ENCODE measurements around the gene MCUB. TPM values are rescaled to one million over a fixed set of nuclear protein-coding genes. Genes with fewer than 3 reads are reported as not detected.

MCUB gene
- total RNA-seq, 3 donors from 2014 or later (not counting 1 experiment from before 2014, with no cell fraction given), result 25.1 to 35.8 (median 31.1) TPM

GRCh38 chr4:109672169-109672930 is 112.3 kb downstream of the MCUB start:
- Histone ChIP-seq H3K27me3 (ENCODE audit: control insufficient read depth, insufficient read depth, low read length) (no peaks in the 10 kb centered on the region), H3K4me1 (ENCODE audit: control insufficient read depth, insufficient read depth, low read length) (no peaks in the 10 kb centered on the region), H3K36me3 (ENCODE audit: control insufficient read depth, insufficient read depth, low read length) (no peaks in the 10 kb centered on the region), H3K9me3 (ENCODE audit: control insufficient read depth, insufficient read depth, low read length) (peaks cover 2% of the 10 kb centered on the region), H3K27ac (ENCODE audit: low read length) (no peak overlapping the region), H3K4me3 (ENCODE audit: low read length) (no peak overlapping the region)
- intact Hi-C loops (cut with micrococcal nuclease), result no loop called here
- Mint-ChIP-seq H3K4me1 (peaks cover 4 to 14% of the 10 kb centered on the region in 2 donors), H3K4me3 (no peak overlapping the region), H3K9me3 (peaks cover 3 to 5% of the 10 kb centered on the region in 2 donors), H3K27me3 (ENCODE audit: low read depth in 2 of 2) (no peaks in the 10 kb centered on the region), H3K27ac (no peak overlapping the region), H3K36me3 (peaks cover 8% of the 10 kb centered on the region)
- no peak for TF ChIP-seq CTCF (IDR thresholded peaks at IDR 0.05)
- DNase-seq (no peak), ATAC-seq (no peak)

GRCh38 chr4:109673303-109673702 is 113.3 kb downstream of the MCUB start:
- no peak overlapping the region for H3K27ac Mint-ChIP-seq
- H3K27ac ChIP-seq (ENCODE audit: low read length), result no peak overlapping the region
- intact Hi-C loops (cut with micrococcal nuclease), result no loop called here
- WGBS (ENCODE audit: insufficient coverage), result no CpG with 5 or more reads among the region's 1 CpG
- no peaks in the 10 kb centered on the region for H3K27me3 ChIP-seq (ENCODE audit: control insufficient read depth, insufficient read depth, low read length)
- H3K36me3 ChIP-seq (ENCODE audit: control insufficient read depth, insufficient read depth, low read length), result no peaks in the 10 kb centered on the region
- H3K36me3 Mint-ChIP-seq, result peaks cover 8% of the 10 kb centered on the region
- no peak for ATAC-seq
- no peak for DNase-seq
- peaks cover 4 to 14% of the 10 kb centered on the region in 2 donors for H3K4me1 Mint-ChIP-seq
- peaks cover 2% of the 10 kb centered on the region for H3K9me3 ChIP-seq (ENCODE audit: control insufficient read depth, insufficient read depth, low read length)
- peaks cover 3 to 5% of the 10 kb centered on the region in 2 donors for H3K9me3 Mint-ChIP-seq
- H3K27me3 Mint-ChIP-seq (ENCODE audit: low read depth in 2 of 2), result no peaks in the 10 kb centered on the region
- no peaks in the 10 kb centered on the region for H3K4me1 ChIP-seq (ENCODE audit: control insufficient read depth, insufficient read depth, low read length)
- no peak overlapping the region for H3K4me3 ChIP-seq (ENCODE audit: low read length)
- TF ChIP-seq CTCF (IDR thresholded peaks at IDR 0.05), result no peak
- H3K4me3 Mint-ChIP-seq, result no peak overlapping the region

GRCh38 chr4:109675181-109675580 is 115.1 kb downstream of the MCUB start:
- DNase-seq, result no peak
- 41% methylated on average over 3 of the region's 3 CpGs for WGBS (ENCODE audit: insufficient coverage)
- ATAC-seq, result no peak
- Histone ChIP-seq H3K27me3 (ENCODE audit: control insufficient read depth, insufficient read depth, low read length) (no peaks in the 10 kb centered on the region), H3K9me3 (ENCODE audit: control insufficient read depth, insufficient read depth, low read length) (peaks cover 2% of the 10 kb centered on the region), H3K4me3 (ENCODE audit: low read length) (no peak overlapping the region), H3K27ac (ENCODE audit: low read length) (no peak overlapping the region), H3K36me3 (ENCODE audit: control insufficient read depth, insufficient read depth, low read length) (no peaks in the 10 kb centered on the region), H3K4me1 (ENCODE audit: control insufficient read depth, insufficient read depth, low read length) (no peaks in the 10 kb centered on the region)
- intact Hi-C loops (cut with micrococcal nuclease), result no loop called here
- TF ChIP-seq CTCF (IDR thresholded peaks at IDR 0.05), result no peak
- no peak overlapping the region for H3K27ac Mint-ChIP-seq
- H3K4me3 Mint-ChIP-seq, result no peak overlapping the region
- peaks cover 3 to 5% of the 10 kb centered on the region in 2 donors for H3K9me3 Mint-ChIP-seq
- peaks cover 4 to 9% of the 10 kb centered on the region in 2 donors for H3K4me1 Mint-ChIP-seq
- H3K27me3 Mint-ChIP-seq (ENCODE audit: low read depth in 2 of 2), result no peaks in the 10 kb centered on the region
- H3K36me3 Mint-ChIP-seq, result peaks cover 8% of the 10 kb centered on the region

- Mint-ChIP-seq H3K27me3 (ENCODE audit: low read depth in 2 of 2) (no peaks in the 10 kb centered on the region), H3K36me3 (peaks cover 8% of the 10 kb centered on the region), H3K4me1 (peaks cover 4 to 14% of the 10 kb centered on the region in 2 donors), H3K4me3 (no peak overlapping the region), H3K9me3 (peaks cover 3 to 5% of the 10 kb centered on the region in 2 donors), H3K27ac (no peak overlapping the region)
- Histone ChIP-seq H3K4me1 (ENCODE audit: control insufficient read depth, insufficient read depth, low read length) (no peaks in the 10 kb centered on the region), H3K27me3 (ENCODE audit: control insufficient read depth, insufficient read depth, low read length) (no peaks in the 10 kb centered on the region), H3K4me3 (ENCODE audit: low read length) (no peak overlapping the region), H3K36me3 (ENCODE audit: control insufficient read depth, insufficient read depth, low read length) (no peaks in the 10 kb centered on the region), H3K27ac (ENCODE audit: low read length) (no peak overlapping the region), H3K9me3 (ENCODE audit: control insufficient read depth, insufficient read depth, low read length) (peaks cover 2% of the 10 kb centered on the region)
- DNase-seq, result no peak
- no peak for TF ChIP-seq CTCF (IDR thresholded peaks at IDR 0.05)
- intact Hi-C loops (cut with micrococcal nuclease), result no loop called here
- ATAC-seq, result no peak
- 100% methylated on average over 1 of the region's 1 CpG for WGBS (ENCODE audit: insufficient coverage)
Observed at GRCh38 chr4:109675843-109676242, 115.8 kb downstream of the MCUB start.

Measured in natural killer cell (primary cell).